NCI-H2029 treated with DMSO at 0.1 percent for 48 hours (cell line): ENCODE results near the gene AP3B1.

Source experiments
- DNase-seq: peaks from one replicate; lab custom pipeline; 2025; lab: John Stamatoyannopoulos, UW

The AP3B1 gene

DNA sequence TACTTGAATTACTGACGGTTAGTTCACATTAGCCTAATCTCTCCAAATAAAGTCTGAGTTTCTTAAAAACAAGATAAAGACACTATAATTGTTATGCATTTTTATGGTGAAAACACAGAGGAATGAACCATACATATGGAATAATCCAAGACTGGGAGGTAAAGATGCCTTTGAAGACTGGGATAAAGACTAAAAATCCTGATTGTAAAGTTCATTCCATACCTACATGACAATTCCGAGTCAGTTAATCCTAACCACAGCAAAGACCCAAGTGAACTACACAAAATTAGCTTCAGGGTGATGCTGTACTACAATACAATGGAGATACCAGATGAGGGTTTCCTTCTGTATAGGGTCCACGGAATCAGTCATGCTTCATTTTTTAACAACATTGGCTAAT is 6.3 kb downstream of the AP3B1 start:
- no peak for DNase-seq

GRCh38 chr5:78287833-78288232 is 6.7 kb downstream of the AP3B1 start:
- DNase-seq = no peak

GRCh38 chr5:78287169-78287568 is 7.3 kb downstream of the AP3B1 start:
- DNase-seq = no peak

- DNase-seq = no peak
These were observed 8.2 kb downstream of the AP3B1 start for GRCh38 chr5:78286290-78286689.

- DNase-seq = no peak
These were observed 10.7 kb downstream of the AP3B1 start for GRCh38 chr5:78283802-78284201.

- DNase-seq = no peak
These were observed 11.4 kb downstream of the AP3B1 start for GRCh38 chr5:78283105-78283504.

- no peak for DNase-seq
These were observed 14.2 kb downstream of the AP3B1 start for GRCh38 chr5:78280261-78280660.

- DNase-seq = no peak
These were observed 15.3 kb downstream of the AP3B1 start for GRCh38 chr5:78279194-78279593.

- DNase-seq = no peak
These were observed 16.8 kb downstream of the AP3B1 start for GRCh38 chr5:78277715-78278114.

DNA sequence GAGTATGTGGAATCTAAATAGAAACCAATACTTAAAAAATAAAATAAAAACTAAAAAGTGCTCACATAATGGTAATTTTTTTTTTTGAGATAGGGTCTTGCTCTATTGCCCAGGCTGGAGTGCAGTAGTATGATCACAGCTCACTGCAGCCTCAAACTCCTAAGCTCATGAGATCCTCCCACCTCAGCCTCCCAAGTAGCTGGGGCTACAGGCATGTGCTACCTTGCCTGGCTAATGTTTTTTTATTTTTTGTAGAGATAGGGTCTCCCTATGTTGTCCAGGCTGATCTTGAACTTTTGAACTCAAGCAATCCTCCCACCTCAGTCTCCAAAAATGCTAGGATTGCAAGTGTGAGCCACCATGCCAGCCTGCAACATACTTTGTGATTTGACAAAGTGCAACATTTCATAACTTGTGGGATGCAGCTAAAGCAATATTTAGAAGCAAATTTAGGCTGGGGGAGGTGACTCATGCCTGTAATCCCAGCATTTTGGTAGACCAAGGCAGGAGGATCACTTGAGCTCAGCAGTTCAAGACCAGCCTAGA is 18.4 kb downstream of the AP3B1 start:
- no peak for DNase-seq

DNA sequence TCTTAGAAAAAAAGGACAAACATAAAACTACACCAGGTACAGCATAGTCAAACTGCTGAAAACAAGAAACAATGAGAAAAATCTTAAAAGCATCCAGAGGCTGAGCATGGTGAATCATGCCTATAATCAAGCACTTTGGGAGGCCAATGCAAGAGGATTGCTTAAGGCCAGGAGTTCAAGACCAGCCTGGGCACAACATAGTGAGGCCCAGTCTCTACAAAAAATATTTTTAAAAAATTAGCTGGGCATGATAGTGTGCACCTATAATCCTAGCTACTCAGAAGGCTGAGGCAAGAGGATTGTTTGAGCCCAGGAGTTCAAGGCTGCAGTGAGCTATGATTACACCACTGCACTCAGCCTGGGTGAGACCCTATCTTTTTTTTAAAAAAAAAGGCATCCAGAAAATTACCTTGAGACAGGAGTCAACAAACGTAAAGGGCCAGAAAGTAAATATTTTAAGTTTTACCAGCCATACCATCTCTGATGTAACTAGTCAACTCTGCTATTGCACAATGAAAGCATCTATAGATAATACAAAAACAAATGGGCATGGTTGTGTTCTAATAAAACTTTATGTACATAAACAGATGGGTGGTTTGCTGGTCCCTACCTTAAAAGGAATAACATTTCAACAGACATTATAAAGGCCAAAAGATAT is 19.8 kb downstream of the AP3B1 start:
- no peak for DNase-seq

DNA sequence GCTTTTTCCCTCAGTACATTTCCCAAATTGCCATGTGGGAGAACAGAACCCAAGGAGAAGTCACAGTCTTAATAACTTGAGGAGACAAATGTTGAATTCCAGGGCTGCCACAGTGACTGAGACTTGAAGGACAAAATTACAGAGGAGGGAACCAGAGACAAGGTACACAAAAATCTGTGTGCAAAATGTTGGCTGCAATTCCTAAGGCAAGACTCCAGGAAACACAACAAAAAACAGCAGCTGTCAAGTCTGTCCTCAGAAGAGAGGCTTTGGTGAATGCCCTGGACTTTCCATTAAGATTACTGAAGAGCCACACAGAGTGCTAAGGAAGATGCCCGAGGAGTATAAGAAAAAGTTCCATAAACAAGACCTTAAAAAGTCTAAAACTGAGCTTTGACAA is 21.1 kb downstream of the AP3B1 start:
- no peak for DNase-seq

DNA sequence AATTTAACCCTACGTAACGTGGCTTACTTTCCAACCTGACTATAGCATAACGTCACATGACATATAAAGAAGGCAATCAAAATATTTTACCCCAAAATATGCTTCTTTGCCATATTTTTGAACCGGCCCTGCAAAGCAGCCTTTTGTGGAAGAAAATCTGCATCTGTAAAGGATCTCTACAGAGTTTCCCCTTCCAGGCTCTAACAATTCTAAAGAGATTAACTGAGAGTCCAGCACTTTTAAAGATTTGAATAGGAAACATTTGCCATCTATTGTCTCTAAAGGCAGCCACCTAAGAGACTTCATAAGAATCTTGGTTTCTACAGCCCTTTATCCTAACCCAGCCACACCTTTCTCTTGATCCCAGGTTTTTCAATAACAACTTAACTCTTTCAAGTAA is 22.7 kb downstream of the AP3B1 start:
- DNase-seq = no peak

- DNase-seq = no peak
These were observed 25.3 kb downstream of the AP3B1 start for GRCh38 chr5:78269088-78269703.

DNA sequence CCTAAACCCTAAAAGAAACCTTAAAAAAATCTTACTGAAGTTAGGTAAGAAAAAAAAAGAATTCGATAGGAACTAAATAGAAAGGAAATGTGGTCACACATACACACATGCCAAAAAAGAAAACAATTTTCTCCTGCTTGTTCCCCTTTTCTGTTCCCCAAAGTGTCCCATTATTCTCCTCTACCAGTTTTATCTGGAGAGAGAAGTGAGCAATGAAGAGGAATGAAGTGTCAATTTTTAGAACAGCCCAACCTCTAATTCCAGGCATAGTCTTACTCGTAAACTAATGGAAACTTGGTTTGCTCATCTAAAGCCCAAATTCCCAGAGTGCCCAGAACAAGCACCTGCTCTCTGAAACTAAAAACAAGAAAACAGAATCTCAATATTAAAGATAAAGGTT is 26.1 kb downstream of the AP3B1 start:
- no peak for DNase-seq

GRCh38 chr5:78265163-78265562 is 29.3 kb downstream of the AP3B1 start:
- DNase-seq = no peak

- DNase-seq = no peak
These were observed 29.9 kb downstream of the AP3B1 start for GRCh38 chr5:78264600-78264999.

DNA sequence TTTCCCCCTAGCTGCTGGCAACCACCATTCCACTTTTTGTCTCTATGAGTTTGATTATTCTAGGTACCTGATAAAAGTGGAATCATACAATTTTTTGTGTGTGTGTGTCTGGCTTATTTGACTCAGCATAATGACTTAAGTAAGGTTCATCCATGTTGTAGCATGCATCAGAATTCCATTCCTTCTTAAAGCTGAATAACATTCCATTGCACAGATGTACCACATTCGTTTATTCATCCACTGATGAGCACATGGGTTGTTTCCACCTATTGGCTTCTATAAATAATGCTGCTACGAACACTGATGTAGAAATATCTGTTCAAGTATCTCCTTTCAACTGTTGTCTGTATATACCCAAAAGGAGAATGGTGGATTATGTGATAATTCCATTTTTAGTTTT is 33.7 kb downstream of the AP3B1 start:
- DNase-seq = no peak

GRCh38 chr5:78253201-78253600 is 41.3 kb downstream of the AP3B1 start:
- no peak for DNase-seq

DNA sequence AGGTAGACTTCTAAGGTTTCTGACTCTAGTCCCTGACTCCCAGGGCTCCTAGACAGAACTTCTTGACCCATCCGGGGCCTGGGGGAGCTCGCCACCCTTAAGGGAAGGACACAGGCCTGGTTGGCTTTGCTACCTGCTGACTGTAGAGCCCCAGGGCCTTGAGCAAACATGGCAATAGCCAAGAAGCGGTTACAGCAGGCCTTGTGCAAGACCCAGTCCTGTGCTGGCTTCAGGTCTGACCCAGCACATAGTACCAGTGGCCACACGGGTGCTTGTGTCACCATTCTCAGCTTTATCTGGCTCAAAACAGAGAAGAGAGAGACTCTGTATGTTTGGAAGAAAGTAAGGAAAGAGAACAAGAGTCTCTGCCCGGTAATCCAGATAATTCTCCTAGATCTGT is 41.8 kb downstream of the AP3B1 start:
- no peak for DNase-seq

GRCh38 chr5:78251663-78252284 is 42.7 kb downstream of the AP3B1 start:
- no peak for DNase-seq

DNA sequence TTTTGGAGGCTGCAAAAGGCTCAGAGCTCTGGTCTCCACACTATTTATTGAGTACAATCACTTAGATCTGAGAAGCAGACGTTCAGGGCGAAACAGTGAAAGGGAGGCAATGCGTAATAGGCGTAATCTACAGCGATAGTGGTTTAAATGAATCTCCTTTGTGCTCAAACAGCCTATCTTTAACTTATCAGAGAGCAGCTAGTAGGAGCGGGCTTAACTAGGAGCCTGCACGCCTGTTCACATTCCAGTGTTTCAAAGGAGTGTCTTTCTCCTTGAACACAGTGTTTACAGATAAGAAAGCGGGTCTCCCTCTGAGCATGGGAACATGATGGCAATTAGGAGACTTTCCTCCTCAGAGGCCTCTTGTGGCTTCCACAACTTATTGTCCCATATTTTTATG is 49.4 kb downstream of the AP3B1 start:
- no peak for DNase-seq

DNA sequence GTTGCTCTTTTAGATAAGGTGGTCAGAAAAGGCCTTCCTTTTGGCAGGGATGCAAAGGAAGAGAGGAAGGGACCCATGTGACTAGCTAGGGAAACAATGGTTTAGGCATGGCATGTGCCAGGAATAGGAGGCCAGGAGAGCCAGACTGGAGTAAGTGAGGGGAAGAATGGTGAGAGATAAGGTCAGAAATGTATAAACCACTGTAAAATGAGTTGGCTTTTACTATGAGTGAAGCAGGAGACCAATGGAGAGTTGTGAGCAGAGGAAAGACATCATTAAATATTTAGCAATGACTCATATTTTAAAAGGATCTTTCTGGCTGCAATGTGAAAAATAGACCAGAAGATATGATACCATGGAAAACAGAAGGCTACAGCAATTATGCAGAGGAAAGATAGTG is 50.9 kb downstream of the AP3B1 start:
- DNase-seq = no peak
